GM18499 (cell line): ENCODE results near the gene ZBTB7C.

Source experiments
- ATAC-seq: cut with Tn5 transposase; IDR thresholded peaks from one replicate; pipeline ENCODE4 v1.9.1; 2021; ENCODE audit warnings: moderate number of reproducible peaks; ENCODE audit not compliant: insufficient read depth, unreplicated experiment

Gene ZBTB7C

DNA sequence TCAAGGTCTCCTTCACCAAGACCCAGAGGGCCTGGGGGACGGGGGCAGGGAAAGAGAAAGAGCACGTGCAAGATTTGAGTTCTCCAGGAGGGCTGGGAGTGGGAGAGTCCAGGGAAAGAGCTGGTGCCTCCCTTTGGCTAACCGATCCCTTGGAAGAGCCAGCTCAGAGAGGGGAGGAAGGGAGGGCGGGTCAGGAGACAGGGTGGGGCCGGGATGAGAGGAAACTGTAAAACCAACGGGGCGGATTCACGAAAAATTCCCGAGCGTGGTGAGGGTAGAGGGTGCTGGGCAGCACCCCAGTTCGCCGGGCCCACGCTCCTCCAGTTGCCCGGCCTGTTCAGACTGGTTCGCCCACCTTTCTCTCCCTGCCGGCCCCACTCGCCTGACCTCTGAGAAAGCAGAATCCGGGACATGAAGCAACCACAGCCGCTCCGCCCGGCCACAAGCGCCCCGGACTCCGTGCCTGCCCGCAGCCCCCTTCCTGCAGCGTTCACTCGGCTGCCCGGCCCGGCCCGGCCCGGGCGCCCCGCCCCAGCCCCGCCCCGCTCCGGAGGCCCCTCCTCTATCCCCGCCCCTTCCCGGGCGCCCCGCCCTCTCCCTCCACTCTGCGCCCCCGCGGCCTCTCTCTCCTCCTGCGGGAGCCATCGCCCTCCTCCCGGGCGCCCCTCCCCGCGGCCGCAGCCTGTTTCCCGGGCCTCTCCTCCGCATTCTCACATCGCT lies 247.8 kb downstream of the ZBTB7C start:
- ATAC-seq, result no peak

DNA sequence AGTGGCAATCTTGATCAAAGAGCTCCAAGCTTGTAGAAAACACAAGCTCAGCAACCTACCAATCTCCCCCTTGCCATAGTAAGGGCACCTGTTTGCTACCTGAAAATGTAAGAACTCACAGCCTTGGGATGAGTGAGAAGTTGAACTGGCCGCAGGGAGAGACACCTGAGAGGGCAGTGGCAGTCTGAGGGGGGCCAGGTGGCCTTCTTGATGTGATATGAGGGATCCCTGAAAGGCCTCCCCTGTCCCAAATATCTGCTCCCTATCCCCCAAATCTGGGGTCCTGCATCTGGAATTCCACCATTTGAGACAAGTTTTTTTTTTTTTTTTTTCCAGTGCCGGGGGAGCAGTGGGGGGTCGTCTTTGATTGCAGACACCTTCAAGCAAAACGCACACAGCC lies 248.6 kb downstream of the ZBTB7C start:
- no peak for ATAC-seq

DNA sequence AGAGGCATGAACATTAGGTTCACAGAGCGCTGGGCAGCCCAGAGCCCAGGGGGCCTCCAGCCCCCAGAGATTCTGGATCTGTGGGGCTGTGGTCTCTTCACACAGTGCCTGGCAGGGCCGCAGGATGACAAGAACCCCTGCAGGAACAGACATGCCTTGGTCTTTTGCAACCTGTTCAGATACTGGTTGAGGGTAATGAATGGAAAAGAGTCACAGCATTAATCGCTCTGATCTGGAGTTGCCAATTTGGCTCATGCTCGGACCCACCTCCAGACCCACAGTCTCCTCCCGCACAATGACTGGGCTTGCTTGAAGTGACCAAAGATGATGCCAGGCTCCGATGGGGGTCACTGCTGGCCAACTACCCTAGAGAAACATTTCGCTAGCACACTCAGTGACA lies 249.4 kb downstream of the ZBTB7C start:
- ATAC-seq, result no peak

GRCh38 chr18:48158721-48159120 lies 250.5 kb downstream of the ZBTB7C start:
- no peak for ATAC-seq

GRCh38 chr18:48157956-48158355 lies 251.2 kb downstream of the ZBTB7C start:
- no peak for ATAC-seq

DNA sequence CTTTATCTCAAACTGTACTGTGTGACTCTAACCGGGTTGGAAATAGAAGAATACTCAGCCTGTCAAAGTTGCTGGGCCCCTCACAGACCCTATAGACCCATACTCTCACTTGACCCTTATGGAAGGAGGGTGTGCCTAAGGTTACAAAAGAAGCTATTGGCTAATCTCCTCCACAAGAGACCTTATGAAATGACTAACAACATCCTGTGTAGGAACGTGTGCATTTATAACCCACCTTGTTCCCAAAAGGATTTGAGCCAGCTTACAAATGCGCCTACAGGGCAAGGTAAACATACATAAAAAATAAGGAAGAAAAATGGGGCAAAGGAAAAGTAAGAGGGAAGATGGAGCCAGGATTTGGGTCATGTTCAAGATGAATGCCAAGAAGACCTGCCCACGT lies 253.3 kb downstream of the ZBTB7C start:
- no peak for ATAC-seq

- ATAC-seq, result no peak
Measured at GRCh38 chr18:48154828-48155227, 254.4 kb downstream of the ZBTB7C start.

DNA sequence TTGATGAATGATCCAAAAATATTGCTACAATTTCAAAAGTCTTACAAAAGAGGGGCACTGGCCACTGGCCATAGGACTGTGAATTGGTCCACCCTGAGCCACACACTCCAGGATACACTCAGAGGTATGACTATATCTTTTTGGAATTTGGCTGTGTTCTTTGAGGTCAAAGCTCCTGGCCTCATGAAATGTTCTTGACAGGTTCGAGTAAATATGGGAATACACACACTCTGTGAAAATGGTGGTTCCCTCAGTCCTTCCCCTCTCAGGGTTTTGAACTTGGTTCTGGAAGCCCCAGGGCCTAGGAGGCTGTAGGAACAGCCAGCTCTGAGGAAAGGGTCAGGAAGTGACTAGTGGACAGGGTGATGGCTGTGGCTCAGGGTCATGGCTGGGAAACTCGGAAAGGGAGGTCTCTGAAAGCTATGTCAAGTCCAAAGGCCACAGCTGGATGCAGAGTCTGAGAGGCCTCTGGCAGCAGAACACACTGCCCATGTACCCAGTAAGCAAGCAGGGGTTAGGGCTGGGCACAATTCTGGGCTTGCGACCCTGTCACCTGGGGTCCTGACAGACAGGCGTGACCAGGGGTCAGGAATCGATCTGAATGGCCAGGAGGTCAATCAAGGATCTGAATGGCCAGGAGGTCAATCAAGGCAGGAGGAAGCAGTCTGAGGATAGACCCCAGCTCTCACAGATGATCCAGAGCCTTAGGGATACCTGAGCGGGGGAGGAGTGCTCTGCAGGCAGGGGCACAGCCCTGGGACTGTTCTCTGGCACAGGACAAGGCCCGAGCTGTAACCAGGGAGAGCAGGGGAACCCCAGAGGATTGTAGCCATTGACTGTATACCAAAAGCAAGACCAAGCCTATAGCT lies 255.3 kb downstream of the ZBTB7C start:
- ATAC-seq, result no peak

DNA sequence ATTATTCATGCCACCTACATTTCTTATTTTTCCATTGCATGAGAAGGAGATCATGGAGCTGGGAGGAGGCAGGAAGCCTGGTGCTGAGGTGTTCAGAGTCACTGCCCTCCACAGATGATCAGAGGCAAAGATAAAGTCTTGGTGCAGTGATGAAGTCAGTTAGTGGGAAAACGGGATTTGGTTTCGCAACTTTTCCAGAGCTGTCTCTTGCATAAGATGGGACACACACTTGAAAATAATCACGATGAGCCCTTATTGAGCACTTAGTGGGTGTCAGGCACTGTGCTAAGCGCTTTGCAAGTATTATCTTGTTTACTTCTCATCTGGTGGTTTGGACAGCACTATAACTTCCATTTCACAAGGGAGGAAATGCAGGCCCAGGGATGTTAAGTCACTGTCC lies 256.6 kb downstream of the ZBTB7C start:
- ATAC-seq, result no peak

GRCh38 chr18:48151421-48152065 lies 257.6 kb downstream of the ZBTB7C start:
- no peak for ATAC-seq

DNA sequence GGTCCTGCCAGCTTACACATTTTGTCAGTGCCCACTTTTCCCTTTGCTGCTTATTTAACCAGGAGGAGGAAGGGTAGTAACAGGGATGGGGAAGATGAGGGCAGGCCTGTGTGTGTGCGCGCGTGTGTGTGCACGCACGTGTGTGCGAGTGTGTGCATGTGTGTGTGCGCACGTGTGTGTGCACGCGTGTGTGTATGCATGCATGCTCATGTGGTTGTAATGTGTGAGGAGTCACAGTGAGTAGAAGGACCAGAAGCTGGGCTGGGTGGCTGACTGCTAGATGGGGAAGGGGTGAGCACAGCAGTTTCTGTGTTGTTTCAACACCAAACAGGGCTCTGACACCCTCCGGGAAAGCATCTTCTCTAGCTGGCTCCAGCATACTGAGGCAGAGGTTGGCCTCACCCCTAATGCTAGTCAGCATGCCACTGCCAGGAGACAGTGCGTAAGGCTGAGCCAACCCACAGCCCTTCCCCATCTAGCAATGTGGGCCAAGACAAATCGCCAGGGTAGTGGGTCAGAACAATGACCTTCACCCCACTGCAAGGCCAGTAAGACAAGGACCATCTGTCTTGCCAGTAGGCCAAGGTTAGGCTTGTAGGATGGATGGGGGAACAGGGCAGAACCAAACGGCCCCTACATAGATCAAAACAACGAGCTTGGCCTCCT lies 260.0 kb downstream of the ZBTB7C start:
- no peak for ATAC-seq

- no peak for ATAC-seq
Measured at GRCh38 chr18:48142994-48143393, 266.2 kb downstream of the ZBTB7C start.

DNA sequence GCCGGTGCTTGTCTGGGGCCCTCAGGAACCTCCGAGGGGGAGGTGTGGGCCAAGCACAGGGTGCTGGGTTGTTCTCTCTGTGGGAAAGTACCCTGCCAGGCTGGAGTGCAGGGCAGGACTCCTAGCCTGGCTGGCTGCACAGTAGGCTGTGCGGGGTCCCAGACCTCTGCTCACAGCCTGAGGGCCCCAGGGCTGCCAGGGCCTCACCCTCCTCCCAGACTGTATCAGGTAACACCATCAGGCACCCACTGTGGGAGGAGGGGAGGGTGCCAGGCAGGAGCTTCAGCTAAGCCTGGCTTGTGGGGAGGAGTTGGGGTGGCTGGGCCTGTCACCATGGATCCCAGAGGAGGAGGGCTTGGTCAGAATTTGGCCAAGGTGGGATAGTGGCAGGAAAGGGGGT lies 266.8 kb downstream of the ZBTB7C start:
- ATAC-seq, result no peak

- ATAC-seq, result no peak
Measured at GRCh38 chr18:48140731-48141130, 268.5 kb downstream of the ZBTB7C start.

DNA sequence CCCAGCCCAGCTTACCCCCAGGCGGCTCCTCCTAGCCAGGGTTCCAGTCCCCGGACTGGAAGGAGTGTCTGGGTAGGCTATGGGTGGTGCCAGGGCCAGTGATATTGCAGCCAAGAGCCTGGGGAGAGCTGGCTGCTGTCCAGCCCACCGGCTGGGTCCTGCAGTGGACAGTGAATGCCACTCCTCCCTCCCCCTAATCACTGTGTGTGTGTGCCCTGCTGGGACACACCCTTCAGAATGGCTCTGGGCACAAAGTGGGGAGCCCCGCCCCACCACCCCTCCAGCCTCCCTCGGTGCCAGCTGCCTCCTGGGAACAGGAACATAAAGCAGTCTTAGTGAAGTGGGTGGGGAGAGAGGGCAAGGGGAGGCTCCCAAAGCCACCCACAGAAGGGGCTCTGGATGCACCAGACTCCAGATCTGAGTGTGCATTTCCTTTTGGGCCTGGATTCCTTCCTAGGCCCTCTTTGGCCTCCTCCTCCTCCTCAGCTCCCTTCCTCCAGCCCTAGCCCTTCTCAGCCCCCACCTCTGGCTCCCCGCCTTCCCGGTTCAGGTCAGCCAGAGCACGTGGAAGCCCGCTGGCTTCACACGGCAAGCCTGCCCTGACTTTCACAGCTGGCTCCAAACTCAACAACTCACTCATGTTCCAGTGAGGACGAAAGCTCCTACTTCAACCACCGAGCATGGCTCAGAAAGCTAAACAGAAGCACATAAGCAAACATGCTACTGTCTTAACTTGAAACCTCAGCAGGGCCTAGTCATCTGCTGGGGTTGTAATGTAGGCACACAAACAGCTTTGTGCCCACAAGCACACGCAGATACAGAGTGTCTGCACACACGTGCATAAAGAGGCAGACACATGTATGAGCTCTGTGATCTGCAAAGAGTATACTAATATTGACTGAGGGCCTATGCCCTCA lies 269.5 kb downstream of the ZBTB7C start:
- ATAC-seq, result no peak

DNA sequence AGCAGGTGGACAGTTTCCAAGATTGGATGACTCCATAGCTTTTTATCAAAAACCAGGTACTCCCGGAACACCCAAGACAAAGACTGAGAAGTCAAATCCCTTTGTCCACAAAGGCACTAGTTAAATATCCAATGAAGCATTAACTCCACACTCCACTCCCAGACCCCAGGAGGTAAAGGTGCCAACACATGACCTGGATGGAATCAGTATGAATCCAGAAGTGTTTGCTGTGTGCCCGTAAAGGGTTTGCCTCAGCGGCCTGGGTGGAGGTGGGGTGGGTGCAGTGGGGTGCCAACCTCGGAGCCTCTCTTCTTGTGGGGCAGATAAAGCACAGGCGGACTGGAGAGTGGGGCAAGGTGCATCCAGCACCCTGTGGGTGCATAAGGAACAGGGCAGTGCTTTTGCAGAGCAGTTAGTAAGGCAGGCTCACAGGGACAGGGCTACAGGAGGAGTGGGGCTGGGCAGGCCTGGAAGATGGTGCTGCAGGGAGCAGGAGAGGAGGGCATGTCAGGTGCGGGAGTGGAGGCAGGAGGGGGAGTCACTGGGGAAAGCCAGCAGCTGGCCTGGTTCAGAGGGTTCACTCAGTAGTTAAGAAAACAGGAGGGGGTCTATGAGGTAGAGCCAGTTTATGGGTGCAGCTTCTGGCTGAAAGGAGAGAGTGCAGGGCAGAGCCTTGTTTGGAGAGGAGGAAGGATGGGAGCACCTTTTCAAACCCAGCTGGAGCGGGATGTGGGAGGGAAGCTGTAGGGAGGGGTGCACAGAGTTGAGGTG lies 270.3 kb downstream of the ZBTB7C start:
- no peak for ATAC-seq

- no peak for ATAC-seq
Measured at GRCh38 chr18:48138210-48138609, 271.0 kb downstream of the ZBTB7C start.

DNA sequence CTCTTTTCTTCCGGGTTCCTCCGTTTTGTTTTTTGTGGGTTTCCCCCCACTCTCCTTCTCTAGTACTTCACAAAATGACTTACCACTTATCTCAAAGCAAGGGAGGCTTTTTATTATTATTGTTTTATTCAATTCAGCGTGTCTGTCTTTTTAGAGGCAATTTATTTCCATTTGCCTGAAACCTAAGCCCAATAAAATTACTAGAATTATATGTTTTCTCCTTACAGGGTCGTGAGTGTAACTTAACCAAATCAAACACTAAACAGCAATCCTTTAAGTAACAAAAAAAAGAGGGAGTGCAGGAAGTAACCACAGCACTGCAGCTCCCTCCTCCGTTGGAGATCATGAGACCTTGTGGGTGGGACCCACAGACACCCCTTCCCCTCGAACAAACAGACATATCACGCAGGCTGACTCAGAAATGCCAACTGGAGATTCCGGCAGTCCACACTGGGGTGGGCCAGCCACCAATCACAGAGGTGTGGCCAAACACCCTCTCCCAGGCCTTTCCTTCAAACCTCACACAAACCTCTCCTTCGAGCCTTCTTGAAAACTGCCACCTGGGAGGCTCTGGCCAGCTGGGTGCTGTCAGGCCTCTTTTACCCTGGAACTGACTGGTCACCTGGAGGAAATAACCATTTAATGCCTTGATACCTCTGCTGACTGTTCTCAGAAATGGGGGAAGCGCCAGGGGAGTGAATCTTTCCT lies 271.7 kb downstream of the ZBTB7C start:
- no peak for ATAC-seq
